ENCODE measurements around the gene MCMBP. TPM values are rescaled to one million over a fixed set of nuclear protein-coding genes. Genes with fewer than 3 reads are reported as not detected.

Gene MCMBP
- total RNA-seq, 2 experiments from 2014 or later, result 53.8 to 77.5 TPM

DNA sequence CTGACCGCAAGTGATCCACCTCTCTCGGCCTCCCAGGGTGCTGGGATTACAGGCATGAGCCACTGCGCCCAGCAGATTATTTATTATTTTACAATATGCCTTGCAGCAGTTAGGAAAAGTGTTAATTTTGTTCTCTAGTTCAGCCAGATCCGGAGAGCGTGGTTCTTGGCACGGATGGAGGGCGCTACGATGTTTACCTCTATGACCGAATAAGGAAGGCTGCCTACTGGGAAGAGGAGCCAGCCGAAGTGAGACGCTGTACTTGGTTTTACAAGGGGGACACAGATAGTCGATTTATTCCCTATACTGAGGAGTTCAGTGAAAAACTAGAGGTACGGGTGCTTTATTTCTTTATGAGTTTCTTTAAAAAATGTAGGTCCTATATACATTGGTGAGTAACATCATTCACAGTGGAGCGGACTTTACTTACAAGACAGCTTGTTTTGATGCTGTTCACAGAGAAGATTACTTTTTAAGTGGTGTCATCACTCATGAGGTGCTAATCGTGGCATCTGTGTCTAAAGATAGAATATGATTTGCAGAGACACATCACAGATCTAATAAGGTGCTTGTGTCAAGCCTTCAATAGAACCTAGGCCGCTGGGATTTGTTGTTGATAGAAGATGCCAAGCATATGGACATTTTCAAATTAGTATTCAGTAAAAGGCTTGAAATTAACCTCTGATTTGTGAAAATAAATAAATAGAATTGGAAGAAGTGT is 31.5 kb upstream of the MCMBP start:
- H3K79me2 ChIP-seq (ENCODE audit: insufficient read depth, low read depth, low read length), result peaks cover 30% of the 10 kb centered on the region

DNA sequence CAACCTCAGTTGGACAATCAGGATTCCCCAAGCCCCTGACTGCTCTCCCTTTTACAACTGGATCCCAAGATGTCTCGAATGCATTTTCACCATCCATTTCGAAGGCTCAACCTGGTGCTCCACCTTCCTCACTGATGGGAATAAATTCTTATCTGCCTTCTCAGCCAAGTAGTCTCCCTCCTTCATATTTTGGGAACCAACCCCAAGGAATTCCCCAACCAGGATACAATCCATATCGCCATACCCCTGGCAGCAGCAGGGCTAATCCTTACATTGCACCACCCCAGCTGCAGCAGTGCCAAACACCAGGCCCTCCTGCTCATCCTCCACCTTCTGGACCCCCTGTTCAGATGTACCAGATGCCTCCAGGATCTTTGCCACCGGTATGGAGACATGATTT is 25.9 kb upstream of the MCMBP start:
- no peak for TF ChIP-seq EZH2phosphoT487 (IDR thresholded peaks at IDR 0.05; ENCODE audit: borderline replicate concordance, low read depth, low read length)
- TF ChIP-seq, protein P1, sequence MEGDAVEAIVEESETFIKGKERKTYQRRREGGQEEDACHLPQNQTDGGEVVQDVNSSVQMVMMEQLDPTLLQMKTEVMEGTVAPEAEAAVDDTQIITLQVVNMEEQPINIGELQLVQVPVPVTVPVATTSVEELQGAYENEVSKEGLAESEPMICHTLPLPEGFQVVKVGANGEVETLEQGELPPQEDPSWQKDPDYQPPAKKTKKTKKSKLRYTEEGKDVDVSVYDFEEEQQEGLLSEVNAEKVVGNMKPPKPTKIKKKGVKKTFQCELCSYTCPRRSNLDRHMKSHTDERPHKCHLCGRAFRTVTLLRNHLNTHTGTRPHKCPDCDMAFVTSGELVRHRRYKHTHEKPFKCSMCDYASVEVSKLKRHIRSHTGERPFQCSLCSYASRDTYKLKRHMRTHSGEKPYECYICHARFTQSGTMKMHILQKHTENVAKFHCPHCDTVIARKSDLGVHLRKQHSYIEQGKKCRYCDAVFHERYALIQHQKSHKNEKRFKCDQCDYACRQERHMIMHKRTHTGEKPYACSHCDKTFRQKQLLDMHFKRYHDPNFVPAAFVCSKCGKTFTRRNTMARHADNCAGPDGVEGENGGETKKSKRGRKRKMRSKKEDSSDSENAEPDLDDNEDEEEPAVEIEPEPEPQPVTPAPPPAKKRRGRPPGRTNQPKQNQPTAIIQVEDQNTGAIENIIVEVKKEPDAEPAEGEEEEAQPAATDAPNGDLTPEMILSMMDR (conservative IDR thresholded peaks at IDR 0.05; ENCODE audit: low read length), result no peak
- Histone ChIP-seq H3K36me3 (ENCODE audit: insufficient read depth, low read length) (peaks cover 65% of the 10 kb centered on the region), H3K4me1 (ENCODE audit: insufficient read depth, low read length, poor library complexity, severe bottlenecking) (peaks cover 10% of the 10 kb centered on the region), H3K4me2 (ENCODE audit: low read length) (no peak overlapping the region), H3K9me3 (ENCODE audit: low read length) (no peaks in the 10 kb centered on the region), H3K27ac (ENCODE audit: low read depth, low read length, poor library complexity, severe bottlenecking) (no peak overlapping the region), H4K20me1 (ENCODE audit: insufficient read depth, low read length) (peaks cover 5% of the 10 kb centered on the region; the same call in 1 of the 2 replicates), H3K4me3 (ENCODE audit: low read depth, low read length, poor library complexity, severe bottlenecking) (no peak overlapping the region), H3K79me2 (ENCODE audit: insufficient read depth, low read depth, low read length) (peaks cover 76% of the 10 kb centered on the region), H3K9me2 (ENCODE audit: insufficient read depth, low read length) (no peaks in the 10 kb centered on the region), H2AFZ (ENCODE audit: low read length) (no peak overlapping the region)
- ChIA-PET CTCF (ENCODE audit: unreplicated experiment) (no interaction called here), POLR2A (no interaction called here)
- intact Hi-C loops (cut with micrococcal nuclease; ENCODE audit: unreplicated experiment), result no loop called here
- no peak for DNase-seq (ENCODE audit: low spot score)
- no TSS peak for BruUV-seq (replicated peaks)

More for the DNA sequence above, 31.5 kb upstream of the MCMBP start:
- TF ChIP-seq, protein P1 (conservative IDR thresholded peaks at IDR 0.05; ENCODE audit: low read length), result no peak
- TF ChIP-seq EZH2phosphoT487 (IDR thresholded peaks at IDR 0.05; ENCODE audit: borderline replicate concordance, low read depth, low read length), result no peak
- no peak overlapping the region for H3K4me2 ChIP-seq (ENCODE audit: low read length)
- no TSS peak for BruUV-seq (replicated peaks)
- H3K27ac ChIP-seq (ENCODE audit: low read depth, low read length, poor library complexity, severe bottlenecking), result no peak overlapping the region
- ChIA-PET POLR2A (no interaction called here), CTCF (ENCODE audit: unreplicated experiment) (no interaction called here)
- H3K4me3 ChIP-seq (ENCODE audit: low read depth, low read length, poor library complexity, severe bottlenecking), result no peak overlapping the region
- no peaks in the 10 kb centered on the region for H3K9me2 ChIP-seq (ENCODE audit: insufficient read depth, low read length)
- H3K36me3 ChIP-seq (ENCODE audit: insufficient read depth, low read length), result peaks cover 86% of the 10 kb centered on the region
- H3K4me1 ChIP-seq (ENCODE audit: insufficient read depth, low read length, poor library complexity, severe bottlenecking), result no peaks in the 10 kb centered on the region
- no peak overlapping the region for H2AFZ ChIP-seq (ENCODE audit: low read length)
- intact Hi-C loops (cut with micrococcal nuclease; ENCODE audit: unreplicated experiment), result no loop called here
- no peaks in the 10 kb centered on the region for H3K9me3 ChIP-seq (ENCODE audit: low read length)
- DNase-seq (ENCODE audit: low spot score), result no peak
- H4K20me1 ChIP-seq (ENCODE audit: insufficient read depth, low read length), result no peaks in the 10 kb centered on the region
